ENCODE data around the gene PRDM8.

GRCh38 chr4:80252953-80253352 is 55.6 kb downstream of the PRDM8 start:
- TF ChIP-seq POLR2A (IDR thresholded peaks at IDR 0.05), result no peak
- TF ChIP-seq CTCF (IDR thresholded peaks at IDR 0.05 in 8 of 11, conservative IDR thresholded peaks at IDR 0.05 in 3 of 11), result no peak
- no peak for TF ChIP-seq POLR2AphosphoS5 (IDR thresholded peaks at IDR 0.05)

Measured in spleen (tissue), 7 donors.